GM21367 (cell line): Measurements from ENCODE around the gene UGGT2.
A peak's percentile ranks its signal among the peaks of the same experiment; 100 is the strongest.
"Not testable (repeated sequence)": the region's sequence is repeated elsewhere in the genome, so short reads cannot be mapped to it uniquely, and the experiment has no call there.

Experiments used
- ATAC-seq: cut with Tn5 transposase; IDR thresholded peaks from one replicate; pipeline ENCODE4 v1.9.1; 2021; ENCODE audit not compliant: unreplicated experiment

Gene UGGT2

DNA sequence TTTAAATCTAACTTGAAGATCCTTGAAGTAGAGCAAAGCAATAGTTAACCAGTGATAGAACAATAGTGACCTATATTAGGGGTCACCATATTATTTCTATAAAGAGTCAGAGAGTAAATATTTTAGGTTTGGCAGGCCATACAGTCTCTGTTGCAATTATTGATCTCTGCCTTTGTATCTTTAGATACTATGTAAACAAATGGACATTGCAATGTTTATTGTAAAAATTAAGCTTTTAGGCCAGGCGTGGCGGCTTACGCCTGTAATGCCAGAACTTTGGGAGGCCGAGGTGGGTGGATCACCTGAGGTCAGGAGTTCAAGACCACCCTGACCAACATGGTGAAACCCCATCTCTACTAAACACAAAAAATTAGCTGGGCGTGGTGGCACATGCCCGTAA, 80.5 kb downstream of the UGGT2 start:
- ATAC-seq = not testable (repeated sequence)

DNA sequence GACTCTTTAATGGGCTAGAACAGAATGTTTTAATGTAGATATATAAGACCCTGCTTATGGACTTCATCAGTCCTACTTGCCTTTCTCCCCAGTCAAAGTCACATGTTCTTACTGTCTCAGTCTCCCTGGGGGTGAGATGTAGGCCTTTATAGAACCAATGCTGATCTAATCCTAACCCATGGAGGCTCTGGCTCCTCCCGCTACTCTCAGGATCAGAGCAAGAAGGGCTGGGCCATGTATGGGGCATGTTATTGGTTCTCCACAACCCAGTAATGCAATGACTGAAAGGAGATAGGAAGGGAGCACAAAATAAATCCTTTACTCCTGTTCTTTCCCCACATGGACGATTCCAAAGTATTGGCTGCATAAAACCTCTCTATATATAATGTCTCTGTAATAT, 82.3 kb downstream of the UGGT2 start:
- ATAC-seq = no peak

- ATAC-seq = no peak
Measured at GRCh38 chr13:95968906-95969305, 84.3 kb downstream of the UGGT2 start.

GRCh38 chr13:95957331-95957730, 95.9 kb downstream of the UGGT2 start:
- ATAC-seq = no peak

- ATAC-seq = no peak
Measured at GRCh38 chr13:95956589-95957148, 96.5 kb downstream of the UGGT2 start.

DNA sequence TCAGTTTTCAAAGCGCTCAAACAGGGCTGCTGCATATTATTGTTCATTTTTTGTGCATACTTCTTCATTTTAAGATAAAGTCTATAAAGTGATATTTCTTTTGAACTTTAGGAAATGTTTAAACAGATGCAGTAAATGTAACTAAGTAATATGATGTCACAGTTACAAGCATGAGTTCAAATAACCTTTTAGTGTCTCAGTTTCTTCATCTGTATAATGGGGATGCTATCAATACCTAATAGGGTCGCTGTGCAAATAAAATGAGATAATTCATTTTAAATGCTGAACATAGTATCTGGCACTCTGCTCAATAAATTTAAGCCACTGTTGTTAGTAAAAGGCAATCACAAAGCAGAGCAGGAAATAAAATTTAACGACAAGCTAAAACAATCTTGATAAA, 97.5 kb downstream of the UGGT2 start:
- no peak for ATAC-seq

DNA sequence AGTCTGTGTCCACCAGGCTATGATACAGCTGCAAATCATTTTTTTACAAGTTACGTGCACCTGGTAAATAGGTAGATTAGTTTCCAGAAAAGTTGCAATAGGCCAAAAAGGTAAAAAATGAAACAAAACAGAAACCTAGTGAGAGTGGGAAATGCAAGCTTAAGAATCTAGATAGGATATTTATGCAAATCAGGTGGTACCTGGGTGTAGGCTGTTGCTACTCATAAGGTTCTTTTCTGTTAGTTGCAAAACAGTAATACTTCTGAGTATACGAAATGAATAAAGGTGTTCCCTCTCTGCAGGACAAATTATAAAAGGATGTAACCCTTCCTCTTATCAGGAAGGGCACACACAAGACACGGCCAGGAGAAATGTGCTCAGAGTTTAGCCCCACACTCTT, 97.9 kb downstream of the UGGT2 start:
- ATAC-seq = peak; percentile 86

- no peak for ATAC-seq
Measured at GRCh38 chr13:95954266-95954665, 98.9 kb downstream of the UGGT2 start.

- ATAC-seq = no peak
Measured at GRCh38 chr13:95950103-95950502, 103.1 kb downstream of the UGGT2 start.

DNA sequence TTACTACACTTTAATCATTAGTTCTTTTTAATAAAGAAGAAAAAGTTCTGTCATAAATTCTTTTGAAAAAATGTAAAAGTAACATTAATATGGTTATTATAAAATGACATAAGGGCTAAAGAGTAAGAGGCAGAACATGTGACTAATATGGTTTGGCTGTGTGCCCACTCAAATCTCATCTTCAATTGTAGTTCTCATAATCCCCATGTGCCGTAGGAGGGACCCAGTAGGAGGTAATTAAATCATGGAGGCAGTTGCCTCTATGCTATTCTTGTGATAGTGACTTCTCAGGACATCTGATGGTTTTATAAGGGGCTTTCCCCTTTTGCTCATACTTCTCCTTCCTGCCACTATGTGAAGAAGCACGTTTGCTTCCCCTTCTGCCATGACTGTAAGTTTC, 104.5 kb downstream of the UGGT2 start:
- ATAC-seq = no peak

- no peak for ATAC-seq
Measured at GRCh38 chr13:95937714-95938320, 115.4 kb downstream of the UGGT2 start.

DNA sequence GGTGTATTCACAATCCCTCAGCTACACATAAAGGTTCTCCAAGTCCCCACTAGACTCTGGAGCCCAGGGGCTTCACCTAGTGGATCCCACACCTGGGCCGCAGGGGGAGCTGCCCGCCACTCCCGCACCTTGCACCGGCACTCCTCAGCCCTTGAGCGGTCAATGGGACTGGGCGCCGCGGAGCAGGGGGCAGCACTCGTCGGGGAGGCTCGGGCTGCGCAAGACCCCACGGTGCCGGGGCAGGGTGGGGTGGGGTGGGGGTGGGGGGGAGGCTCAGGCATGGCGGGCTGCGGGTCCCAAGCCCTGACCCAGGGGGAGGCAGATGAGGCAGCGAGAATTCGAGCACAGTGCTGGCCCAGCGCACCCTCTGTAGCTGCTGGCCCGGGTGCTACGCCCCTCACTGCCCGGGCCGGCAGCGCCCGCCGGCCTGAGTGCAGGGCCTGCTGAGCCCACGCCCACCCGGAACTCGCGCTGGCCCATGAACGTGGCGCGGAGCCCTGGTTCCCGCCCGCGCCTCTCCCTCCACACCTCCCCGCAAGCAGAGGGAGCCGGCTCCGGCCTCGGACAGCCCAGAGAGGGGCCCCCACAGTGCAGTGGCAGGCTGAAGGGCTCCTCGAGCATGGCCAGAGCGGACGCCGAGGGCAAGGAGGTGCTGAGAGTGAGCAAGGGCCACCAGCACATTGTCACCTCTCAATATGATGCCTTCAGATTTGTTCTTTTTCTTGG, 121.7 kb downstream of the UGGT2 start:
- ATAC-seq = no peak

DNA sequence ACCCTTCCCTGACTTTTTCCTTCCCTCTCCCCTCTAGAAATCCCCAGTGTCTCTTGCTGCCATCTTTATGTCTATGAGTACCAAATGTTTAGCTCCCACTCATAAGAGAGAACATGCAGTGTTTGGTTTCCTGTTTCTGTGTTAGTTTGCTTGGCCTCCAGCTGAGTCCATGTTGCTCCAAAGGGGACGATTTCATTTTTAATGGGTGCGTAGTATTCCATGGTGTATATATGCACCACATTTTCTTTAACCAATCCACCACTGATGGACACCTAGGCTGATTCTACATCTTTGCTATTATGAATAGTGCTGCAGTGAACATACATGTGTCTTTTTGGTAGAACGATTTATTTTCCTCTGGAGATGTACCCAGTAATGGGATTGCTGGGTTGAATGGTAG, 123.8 kb downstream of the UGGT2 start:
- ATAC-seq = no peak

DNA sequence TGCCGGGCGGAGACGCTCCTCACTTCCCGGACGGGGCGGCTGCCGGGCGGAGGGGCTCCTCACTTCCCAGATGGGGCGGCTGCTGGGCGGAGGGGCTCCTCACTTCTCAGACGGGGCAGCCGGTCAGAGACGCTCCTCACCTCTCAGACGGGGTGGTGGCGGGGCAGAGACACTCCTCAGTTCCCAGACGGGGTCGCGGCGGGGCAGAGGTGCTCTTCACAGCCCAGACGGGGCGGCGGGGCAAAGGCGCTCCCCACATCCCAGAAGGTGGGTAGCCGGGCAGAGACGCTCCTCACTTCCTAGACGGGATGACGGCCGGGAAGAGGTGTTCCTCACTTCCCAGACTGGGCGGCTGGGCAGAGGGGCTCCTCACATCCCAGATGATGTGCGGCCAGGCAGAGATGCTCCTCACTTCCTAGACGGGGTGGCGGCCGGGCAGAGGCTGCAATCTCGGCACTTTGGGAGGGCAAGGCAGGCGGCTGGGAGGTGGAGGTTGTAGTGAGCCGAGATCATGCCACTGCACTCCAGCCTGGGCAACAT, 124.8 kb downstream of the UGGT2 start:
- ATAC-seq = not testable (repeated sequence)

DNA sequence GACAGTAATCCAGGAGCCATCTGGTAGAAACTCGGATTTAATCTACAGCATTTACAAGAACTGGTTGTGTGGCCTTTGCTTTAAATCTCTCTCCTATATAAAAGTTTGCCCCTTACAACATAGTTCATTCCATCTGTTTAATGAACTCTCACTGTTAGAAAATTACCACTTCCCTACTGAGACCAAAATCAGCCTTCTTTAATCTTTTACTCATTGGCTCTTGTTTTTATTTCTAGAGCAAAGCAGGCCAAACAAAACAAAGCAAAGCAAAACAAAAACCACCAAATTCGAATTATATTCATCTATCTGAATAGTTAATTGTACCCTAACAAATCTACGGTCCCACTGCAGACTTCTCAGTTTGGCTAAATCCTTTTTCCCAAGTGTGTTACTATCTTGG, 127.0 kb downstream of the UGGT2 start:
- no peak for ATAC-seq

DNA sequence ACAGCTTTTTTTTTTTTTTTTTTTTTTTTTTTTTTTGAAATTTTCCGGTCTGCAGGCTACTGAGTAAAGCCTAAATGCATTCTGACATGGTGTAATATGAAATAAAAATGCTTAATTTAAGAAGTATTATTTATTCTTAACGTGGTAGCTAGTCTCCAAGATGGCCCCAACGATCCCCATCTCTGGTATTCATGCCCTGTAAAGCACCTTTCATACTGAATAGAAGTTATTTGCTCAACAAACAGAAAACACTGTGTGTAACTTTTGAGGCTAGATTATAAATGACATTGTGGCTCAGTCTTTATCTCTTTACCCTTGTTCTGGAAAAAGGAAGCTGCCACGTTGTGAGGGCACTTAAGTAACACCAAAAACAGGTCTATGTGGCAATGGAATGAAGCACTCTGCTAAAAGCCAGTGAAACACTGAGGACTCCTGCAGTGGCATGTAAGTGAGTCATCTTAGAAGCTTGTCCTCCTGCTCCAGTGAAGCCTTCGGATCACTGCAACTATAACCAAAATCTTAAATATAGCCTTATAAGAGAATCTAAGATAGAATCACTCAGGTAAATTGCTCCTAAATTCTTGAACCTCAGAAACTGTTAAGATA, 128.7 kb downstream of the UGGT2 start:
- no peak for ATAC-seq

DNA sequence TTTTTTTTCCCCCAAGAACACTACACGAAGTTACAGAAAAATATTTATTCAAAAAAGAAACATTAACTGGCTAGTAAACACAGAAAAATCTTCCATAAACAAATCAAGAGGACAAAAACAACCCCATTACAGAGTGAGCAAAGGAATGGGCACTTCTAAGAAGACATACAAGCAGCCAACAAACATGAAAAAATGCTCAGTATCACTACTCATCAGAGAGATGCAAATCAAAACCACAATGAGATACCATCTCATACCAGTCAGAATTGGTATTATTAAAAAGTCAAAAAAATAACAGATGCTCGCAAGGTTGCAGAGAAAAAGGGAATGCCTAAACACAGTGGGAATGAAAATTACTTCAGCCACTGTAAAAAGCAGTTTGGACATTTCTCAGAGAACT, 131.7 kb downstream of the UGGT2 start:
- no peak for ATAC-seq

- ATAC-seq = no peak
Measured at GRCh38 chr13:95920485-95920884, 132.7 kb downstream of the UGGT2 start.

DNA sequence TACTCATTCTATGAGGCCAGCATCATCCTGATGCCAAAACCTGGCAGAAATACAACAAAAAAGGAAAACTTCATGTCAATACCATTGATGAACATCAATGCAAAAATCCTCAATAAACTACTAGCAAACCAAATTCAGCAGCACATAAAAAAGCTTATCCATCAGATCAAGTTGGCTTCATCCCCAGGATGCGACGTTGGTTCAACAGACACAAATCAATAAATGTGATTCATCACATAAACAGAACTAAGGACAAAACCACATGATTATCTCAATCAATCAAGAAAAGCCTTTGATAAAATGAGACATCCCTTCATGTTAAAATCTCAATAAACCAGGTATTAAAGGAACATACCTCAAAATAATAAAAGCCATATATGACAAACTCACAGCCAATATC, 134.3 kb downstream of the UGGT2 start:
- ATAC-seq = no peak

DNA sequence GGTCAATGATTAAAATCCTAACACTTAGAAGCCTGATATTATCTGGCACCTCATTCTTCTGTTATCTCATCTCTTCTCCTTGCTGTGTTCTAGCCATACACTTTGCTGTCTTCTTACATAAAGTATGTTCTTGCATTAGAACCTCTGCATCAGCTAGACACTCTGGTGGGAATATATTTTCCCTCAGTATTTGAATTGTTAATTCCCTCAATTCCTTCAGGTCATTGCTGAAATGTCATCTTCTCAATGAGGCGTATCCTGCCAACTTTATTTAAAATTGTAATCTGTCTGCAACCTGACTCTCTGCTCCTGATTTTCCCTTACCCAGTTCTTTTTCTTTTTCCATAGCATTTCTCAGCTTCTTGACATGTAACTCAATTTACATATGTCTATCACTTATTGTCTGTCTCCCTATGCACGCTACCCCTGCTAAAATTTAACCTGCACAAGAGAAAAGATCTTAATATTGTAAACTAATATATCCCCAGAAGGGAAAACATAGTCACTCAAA, 138.2 kb downstream of the UGGT2 start:
- ATAC-seq = no peak

- no peak for ATAC-seq
Measured at GRCh38 chr13:95906999-95907398, 146.2 kb downstream of the UGGT2 start.

DNA sequence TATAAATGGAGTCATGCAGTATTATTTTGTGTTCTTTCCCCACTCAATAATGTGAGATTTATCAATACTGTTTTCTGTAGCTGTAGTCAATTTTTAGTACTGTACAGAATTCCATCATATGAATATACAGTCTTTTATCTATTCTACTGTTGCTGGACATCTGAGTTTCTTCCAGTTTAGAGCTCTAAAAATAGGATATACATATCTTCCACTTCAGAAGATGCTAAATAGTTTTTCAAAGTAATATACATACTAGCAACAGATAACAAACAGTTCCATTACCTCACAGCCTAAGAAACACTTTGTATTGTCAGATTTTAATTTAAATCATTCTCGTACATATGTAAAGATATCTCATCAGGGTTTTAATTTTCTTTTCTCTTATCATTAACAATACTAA, 149.6 kb downstream of the UGGT2 start:
- no peak for ATAC-seq
